ENCODE data around the gene PLPP4.
A peak's percentile ranks its signal among the peaks of the same experiment; 100 is the strongest.

PLPP4 gene

DNA sequence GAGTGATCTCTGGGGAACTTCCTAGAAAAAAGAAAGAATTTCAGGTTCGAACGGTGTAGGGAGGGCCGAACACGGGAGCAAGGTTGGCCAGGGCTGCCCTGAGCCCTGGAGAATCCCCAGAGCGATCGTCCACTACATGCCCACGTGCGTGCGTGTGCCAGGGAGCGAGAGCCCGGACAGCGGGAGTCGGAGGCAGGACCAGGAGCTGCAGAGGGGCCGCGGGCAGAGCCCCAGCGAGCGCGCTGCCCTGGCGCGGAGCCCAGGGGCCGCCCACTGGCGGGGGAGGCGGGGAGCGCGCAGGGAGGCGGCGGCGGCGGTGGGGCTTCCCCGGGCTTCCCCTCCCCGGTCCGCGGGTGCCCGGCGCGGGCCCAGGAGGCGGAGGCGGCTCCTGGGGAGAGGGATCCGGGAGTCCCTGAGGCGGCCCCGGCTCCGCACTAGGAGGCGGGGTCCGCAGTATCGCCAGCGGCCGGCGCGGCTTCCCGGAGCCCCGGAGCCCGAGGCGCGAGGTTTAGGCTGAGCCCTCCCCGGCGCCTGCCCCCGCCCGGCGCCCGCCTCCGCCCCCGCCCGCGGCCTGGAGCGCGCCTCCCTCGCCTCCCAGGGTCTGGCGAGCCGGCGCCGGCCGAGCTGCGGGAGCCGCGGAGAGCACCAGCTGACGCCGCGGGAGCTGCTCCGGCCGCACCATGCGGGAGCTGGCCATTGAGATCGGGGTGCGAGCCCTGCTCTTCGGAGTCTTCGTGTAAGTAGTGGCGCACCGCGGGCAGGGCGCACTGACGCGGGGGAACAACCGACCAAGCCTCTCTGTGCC lies at the start of gene PLPP4:
TSS of gene PLPP4 (plus strand) at position 602 of the 805 bp plus-strand sequence. CDS start at position 681, 79 bp downstream.
- peak; percentile 79 for DNase-seq (ENCODE audit: low spot score)

DNA sequence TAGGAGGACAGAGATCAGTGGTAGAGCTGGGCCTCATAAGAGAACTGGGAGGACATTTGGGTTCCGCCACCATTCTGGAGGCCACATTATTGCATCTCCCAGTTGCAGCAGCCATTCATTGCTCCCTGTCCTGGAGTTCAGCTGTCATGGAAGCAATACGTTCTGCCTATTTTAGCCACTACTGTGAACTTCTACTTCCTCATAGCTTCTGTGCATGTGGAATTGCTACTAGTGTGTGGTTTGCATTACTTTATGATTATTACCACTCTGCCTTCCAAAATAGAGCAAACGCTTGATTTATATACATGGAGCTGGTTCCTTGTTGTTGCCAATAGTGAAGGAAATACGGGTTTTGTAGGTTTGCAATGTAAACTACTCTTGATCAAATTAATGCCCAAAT lies 47.2 kb upstream of the PLPP4 start:
- DNase-seq (ENCODE audit: low spot score), result no peak

DNA sequence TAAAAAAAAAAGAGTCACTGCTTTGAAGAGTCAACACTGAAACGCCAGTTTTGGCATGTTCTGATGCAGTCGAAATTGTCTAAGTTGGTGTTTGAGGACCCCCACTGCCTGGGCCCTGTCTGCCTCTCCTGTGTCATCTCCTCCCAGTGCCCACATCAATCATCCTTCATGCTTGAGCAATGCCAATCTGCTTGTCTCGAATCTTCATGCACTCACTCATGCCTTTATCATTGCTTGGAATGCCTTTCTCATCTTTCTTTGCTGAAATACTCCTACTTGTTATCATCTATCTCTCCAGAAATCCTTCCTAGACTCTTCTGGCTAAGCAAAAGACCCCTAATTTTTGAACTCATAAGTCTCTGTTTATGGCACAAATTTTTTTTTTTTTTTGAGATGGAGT lies 42.1 kb upstream of the PLPP4 start:
- DNase-seq (ENCODE audit: low spot score), result no peak

DNA sequence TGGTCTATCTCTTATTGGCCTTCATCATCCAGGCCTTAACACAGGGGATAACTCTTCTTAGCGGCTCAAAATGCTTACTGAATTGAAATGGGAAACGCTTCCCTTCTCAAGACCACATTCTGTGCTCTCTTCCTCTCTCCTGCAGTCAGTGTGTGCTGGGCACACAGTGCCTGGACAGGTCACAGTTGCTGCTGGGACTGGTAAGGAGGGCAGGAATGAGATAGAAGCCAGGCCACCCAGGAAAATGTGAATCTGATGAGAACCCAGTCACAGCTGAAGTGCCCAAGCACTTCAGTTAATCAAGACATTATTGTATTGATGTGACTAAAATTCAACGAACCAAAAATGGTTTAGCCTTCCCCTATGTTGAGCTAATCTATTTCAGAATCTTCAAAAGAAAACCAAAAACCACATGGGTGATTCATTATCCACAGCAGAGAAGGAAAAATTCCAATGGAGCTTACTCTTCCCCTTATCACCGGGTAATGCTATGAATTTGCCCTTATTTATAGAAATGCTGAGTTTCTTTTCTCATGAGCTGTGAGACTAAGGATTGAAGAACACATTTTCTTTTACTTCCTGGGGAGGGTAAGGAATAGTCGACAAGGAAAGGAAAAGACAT lies 41.2 kb upstream of the PLPP4 start:
- peak; percentile 80 for DNase-seq (ENCODE audit: low spot score)

DNA sequence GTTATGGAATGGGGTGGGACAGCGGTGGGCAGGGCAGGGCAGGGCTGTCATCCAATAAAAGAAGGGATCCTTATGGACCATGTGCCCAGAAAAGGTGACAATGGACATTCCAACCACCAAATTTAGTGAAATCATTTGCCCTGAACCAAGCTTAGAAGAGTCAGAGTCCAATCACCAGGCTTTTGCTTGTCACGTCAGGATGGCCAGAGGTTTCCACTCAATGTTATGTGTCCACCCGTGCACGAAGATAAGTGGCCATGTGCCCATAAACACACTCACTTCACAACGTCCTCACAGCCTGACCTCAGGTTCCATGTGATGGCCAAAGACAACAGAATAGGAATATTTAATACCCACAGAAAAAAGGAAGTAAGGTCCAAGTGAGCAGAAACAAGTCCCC lies 36.6 kb upstream of the PLPP4 start:
- no peak for DNase-seq (ENCODE audit: low spot score)

DNA sequence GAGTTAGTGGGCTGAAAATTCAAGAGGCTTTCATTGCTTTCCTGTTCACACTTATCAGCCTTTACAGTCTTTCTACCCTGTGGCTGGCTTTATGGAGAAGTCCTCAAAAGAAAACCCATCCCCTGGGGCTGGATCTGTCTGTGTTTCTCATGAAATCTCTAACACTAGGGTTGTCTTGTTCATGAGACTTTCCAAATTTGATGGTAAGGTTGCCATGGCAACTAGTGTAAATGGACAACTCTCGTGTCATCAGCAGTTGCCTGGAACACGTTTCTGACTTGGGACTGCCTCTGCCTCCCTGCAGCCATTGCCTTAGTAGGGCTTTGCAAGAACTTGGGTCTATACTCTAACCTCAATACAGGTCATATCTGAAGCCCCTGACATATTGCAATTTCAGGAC lies 35.8 kb upstream of the PLPP4 start:
- no peak for DNase-seq (ENCODE audit: low spot score)

DNA sequence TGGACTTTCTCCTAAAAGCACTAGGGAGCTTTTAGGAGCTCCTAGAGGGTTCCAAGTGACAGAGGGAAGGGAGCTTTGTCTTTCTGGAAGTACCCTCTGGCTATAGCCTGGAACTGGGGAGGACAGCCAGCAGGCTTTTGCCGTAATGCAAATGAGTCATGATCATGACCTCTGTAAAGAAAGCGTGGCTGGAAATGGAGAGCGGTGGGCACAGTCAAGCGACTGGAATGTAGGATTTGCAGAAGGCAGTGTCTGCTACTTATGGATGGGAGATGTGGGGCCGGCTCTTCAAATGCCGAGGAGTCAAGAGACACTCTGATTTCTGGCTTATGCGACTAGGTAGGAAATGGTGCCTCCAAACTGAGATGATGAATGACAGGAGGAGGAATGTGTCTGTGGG lies 34.6 kb upstream of the PLPP4 start:
- peak; percentile 69 for DNase-seq (ENCODE audit: low spot score)

DNA sequence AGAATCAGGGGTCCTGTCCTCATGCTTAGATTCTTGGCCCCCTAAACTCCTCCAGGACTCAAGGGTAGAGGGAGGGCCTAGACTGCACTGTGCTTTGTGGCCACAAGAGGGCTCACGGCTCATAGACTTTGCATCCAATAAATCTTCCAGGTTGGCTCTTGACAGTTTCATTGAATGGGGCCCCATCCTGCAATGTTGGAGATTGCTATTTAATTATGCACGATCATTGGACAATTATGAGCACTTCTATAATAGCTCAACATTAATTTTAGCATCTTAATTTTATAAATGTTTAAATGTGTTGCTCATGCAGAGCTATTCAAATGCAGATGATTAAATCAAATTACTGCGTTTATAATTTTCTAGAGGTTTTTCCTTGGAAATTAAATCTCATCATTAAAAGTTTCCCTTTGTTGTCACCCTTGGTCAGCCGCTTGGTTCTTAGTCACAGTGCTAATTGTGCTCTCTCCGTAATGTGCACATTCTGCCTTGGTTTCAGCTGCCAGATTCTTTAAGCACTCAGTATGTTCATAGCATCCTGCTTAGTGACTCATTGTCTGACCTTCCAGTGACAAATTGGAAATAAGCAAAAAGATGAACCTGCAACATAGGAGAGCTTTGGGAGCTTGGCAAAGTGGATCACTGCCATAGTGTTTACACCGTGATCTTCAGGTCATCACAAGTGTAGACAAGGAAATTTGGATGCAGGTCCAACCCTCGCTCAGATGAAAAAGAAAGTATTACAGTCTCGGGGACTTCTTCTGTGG lies 33.4 kb upstream of the PLPP4 start:
- peak; percentile 48 for DNase-seq (ENCODE audit: low spot score)

DNA sequence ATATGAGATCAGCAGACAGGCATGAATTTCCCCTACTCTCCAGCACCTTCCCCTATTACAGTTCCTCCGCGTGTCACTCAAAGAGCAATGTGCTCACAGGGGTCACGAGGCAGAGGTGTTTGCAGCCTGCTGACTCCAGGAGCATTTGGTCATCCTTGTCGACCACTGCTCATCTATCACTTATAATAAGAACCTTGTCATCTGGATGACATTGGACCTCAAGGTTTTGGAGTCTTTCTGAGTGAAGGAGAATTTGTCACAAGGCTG lies 32.9 kb upstream of the PLPP4 start:
- no peak for DNase-seq (ENCODE audit: low spot score)

DNA sequence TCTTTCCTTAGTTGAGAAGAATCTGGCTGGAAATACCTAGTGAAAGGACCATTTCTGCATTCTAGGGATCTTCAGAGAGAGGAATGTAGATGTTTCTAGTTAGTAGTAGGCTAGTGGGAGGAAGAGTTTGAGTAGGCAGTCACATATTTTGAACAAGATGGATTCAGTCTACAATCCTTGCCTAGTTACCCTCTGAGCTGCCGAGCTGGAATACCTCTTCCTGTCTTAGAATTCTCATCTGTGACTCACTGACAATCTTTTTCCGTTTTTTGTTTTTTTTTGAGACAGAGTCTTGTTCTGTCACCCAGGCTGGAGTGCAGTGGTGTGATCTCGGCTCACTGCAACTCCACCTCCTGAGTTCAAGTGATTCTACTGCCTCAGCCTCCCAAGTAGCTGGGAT lies 30.7 kb upstream of the PLPP4 start:
- DNase-seq (ENCODE audit: low spot score), result peak; percentile 43

DNA sequence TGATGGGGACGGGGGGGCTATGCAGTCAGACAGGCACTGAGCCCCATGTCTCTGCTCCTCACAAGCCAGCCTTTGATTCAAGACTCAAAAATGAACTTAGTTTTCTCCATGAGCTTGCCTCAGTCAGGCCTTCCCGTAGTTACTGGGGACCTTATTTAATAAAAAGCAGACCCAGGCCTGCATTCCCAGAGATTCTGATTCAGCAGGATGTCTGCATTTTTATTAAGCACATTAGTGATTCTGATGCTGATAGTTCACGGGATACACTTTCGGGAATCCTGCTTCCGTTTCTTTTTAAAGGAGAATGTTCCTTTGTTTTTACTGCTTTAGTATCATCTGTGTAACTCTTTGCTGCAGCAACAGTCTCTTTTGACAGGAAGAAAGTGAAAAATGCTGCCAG lies 28.3 kb upstream of the PLPP4 start:
- DNase-seq (ENCODE audit: low spot score), result no peak

DNA sequence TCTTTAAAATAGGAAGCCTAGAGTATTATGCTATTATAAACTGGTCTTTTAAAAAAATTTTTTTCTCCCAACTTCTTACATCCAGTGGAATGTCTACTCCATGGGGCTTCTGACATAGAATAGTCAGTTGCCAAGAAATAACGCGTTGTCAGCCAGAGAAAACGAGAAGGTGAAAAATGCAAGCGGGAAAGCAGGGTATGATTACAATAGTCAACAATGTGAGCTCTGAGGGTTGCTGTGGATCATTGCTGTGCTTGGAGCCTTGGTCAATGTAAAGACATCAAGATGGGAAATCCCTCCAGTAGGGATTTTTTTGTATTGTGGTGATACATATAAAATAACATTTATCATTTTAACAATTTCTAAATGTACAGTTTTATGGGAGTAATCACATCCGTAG lies 27.6 kb upstream of the PLPP4 start:
- DNase-seq (ENCODE audit: low spot score), result no peak

DNA sequence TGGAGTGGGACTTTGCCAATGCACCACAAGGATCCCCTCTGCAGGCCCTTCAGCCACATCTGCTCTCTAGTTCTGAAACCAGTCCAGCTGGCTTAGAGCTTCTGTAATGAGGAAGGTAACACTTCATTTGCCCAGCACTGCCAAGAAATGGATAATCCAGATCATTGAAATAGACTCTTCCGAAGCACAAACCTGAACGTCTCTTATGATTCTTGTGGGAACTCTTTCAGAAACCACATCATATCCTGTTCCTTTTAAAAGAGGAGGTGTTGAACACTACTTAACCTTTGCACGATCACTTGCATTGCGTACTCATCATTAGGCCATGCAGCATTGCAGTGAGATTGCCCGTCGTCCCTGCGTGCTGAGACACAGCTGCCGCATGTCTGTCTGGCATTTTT lies 25.8 kb upstream of the PLPP4 start:
- no peak for DNase-seq (ENCODE audit: low spot score)

DNA sequence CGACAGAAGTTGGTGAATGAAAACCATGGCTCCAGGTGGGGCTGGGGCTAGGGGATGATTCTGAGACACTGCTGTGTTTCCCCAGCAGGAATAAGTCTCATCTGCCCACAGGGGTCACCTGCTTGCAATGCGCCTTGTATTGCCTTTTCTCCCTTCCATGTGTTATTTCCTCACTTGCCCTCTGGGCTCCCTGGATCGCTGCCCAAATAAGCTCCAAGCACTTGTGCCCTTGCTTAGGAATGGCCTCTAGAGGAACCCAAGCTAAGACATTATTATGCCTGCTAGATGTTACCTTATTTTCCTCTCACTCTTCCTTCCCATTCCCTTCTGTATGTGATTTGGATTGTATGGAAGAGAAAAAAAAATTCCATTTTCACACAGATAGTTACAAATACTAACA lies 24.8 kb upstream of the PLPP4 start:
- no peak for DNase-seq (ENCODE audit: low spot score)

DNA sequence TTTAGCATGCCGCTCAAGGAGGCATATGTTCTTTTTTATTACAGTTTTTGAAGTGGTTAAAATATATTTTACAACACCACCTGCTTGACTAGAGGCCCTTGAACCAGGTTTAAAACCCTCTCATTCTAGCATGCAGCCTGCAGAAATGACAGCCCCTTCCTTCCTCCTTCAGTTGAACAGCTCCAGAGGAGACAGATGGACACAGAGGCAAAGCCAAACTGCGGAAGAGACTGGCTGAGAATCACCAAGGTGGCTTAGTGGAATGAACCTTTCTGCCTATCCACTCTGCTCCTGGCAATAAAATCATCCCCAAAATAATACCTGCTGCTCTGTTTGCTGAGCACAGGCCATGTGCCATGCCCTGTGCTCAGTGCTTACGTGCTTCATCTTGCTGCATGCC lies 23.9 kb upstream of the PLPP4 start:
- DNase-seq (ENCODE audit: low spot score), result no peak

DNA sequence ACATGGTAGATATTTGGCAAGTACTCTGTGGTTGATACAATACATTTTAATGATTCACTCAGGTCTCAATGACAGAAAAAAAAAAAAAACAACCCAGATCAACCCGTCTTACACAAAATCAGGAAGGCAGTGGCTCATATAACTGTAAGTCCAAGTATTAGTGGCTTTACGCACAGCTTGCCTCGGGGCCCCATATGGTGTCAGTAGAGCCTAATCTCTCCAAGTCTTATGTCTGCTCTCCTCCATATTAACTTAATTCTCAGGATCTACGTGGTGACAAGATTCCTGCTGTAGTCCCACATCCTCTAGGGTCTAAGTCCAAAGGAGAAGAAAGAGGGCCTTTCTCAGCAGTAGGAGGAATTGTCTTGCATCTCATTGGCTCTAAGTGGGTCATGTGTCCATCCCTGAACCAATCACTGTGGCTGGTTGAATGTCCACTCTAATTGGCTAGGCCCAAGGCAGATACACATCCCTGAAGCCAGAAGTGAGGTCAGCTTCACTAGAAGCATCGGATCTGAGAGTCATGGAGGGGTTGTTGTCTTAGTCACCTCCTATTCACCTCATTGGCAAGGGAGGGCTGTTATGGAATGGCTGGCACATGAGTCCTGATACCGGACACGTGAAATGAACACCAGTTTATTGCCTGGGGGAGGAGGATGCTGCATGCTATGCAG lies 20.5 kb upstream of the PLPP4 start:
- DNase-seq (ENCODE audit: low spot score), result no peak

DNA sequence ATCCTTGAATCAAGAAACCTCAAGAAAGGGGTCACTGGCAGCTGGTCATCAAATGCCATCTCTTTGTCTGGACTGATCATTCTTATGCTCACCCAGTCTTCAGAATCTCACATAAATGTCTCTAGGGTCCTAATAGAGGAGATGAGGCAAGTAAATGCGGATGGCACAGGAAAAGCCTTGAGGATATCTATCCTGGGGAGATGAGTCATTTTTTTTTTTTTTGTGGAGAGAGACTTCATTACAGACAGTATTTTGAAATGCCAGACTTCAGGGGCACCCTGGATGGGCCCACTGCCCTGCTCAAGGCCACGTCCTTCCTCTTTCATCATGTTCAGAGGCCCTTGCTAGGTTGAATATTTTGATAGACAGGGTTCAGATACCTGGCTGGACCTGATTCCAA lies 19.5 kb upstream of the PLPP4 start:
- no peak for DNase-seq (ENCODE audit: low spot score)

DNA sequence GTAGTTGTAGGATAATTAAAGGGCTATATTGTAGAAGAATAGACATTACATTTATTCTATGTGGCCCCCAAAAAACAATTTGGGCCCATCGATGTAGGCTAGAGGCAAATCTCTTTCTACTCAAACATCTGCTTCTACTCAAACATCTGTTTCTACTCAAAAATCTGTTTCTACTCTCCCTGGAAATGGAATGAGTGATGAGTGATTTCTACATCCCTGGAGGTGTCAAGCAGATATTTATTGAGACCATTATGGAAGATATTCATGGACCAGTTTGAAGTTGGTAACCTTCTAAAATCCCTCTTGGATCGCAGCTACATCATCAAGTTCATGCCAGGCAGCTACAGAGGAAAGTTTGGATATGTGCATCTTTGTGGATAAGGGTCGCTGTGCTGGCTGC lies 5.1 kb upstream of the PLPP4 start:
- DNase-seq (ENCODE audit: low spot score), result no peak

DNA sequence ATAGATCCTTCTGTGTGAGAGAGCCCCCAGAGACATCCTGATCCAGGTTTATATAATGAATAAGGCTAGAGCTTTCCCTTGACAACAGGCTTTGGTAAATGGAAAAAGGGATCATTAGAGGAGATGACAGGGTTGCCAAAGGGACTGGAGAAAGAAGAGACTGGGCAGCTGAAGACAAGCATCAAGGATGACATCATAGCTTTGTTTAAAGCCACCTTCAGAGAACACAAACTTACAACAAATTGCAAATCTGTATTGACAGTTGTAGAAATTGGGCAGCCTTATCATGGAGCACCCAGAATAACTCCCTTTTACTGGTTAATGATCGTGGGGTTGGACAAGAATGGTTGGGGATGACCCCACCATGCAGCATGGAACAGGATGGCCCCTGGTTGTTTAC lies 3.7 kb upstream of the PLPP4 start:
- no peak for DNase-seq (ENCODE audit: low spot score)

DNA sequence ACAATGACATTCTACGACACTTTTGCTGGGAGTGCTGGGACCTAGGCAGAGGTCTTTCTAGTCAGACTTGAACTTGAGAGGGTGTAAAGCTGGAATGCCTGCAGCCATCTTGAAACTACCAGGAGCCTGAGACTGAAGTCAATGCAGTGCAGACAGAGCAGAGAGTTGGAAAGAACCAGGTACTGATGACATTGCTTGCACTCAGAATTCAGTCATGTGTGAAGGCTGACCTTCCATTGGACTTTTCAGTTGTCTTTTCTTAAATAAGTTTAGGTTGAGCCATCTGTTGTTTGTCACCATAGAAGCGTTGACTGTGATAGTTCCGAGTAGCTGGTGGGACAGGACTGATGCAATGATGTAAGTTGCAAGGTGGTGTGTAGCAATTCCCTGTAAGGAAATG lies 3.1 kb upstream of the PLPP4 start:
- DNase-seq (ENCODE audit: low spot score), result no peak

DNA sequence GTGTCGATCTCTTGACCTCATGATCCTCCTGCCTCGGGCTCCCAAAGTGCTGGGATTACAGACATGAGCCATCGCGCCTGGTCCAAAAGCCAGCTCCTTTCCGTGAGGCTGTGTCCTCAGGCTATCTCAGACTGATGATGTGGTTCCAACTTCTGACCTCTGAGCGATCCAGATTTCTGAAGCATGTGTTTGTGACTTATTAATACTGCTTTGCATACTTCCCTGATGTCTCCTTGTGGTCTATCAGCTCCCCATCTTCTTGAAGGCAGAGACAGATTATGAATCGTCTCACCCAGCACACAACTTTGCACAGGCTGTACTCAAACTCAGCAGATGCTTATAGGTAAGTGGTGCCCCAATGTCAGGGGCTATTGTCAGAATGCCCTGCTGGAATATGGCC lies 2.0 kb upstream of the PLPP4 start:
- no peak for DNase-seq (ENCODE audit: low spot score)

DNA sequence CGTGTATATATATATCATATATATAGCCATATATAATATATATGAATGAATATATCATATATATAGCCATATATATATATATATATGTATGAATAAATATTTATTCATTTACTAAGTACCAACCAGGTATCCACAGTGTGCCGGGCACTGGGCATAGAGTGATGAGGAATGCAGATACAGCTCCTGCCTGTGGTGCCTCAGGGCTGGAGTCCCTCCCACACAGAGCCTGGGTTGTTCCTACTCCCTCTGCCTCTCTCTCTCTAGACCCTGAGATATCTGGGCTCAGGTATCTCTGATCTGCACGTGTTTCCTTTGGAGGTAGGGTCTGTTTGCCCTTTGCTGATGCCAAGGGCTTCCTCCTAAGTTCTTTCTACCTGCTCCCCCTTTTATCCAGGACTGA lies 1.4 kb upstream of the PLPP4 start:
- DNase-seq (ENCODE audit: low spot score), result no peak

DNA sequence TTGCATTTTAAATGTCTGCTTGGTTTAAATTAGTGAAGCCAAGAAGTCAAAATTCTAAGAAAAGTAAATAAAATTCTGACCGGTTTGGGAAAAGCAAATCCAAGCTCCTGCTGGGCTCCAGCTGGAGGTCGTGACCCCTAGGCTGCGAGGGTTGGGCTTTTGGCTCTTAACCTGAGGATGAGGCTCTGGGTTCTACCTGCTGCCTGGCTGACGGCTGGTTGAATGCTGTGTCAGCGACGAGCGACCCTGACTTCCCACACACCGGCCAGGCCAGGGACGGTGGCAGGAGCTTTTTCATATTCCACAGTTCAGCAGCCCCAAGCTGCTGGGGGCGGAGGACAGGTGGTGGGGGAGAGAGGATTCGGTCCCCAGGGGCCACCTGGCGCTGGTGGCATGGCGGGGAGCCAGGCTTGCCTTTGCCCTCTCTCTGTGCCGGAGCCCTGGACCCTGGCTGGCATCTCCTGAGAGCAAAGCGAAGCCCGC lies 843 bp upstream of the PLPP4 start:
- DNase-seq (ENCODE audit: low spot score), result no peak

Measured in GM03348 (cell line).